SU-DHL-6 (cell line): ENCODE results near the gene SLC4A8.

Experiments
- H2AFZ ChIP-seq: fragments of 200-600 bp; sonication (generic); 2 replicates; pipeline ENCODE4 v1.6.1; 2014; ENCODE audit warnings: low read depth, mild to moderate bottlenecking, moderate library complexity, mixed read lengths, antibody characterized with exemption, low read length; ENCODE audit not compliant: severe bottlenecking
- H3F3A ChIP-seq: fragments of 200-600 bp; shearing (Covaris generic); 2 replicates; pipeline ENCODE4 v1.6.0; 2016; ENCODE audit warnings: antibody characterized with exemption, mild to moderate bottlenecking; ENCODE audit not compliant: insufficient read depth
- H3K27ac ChIP-seq: fragments of 200-600 bp; sonication (generic); 2 replicates; pipeline ENCODE4 v1.5.1; 2016; ENCODE audit warnings: low read depth, mild to moderate bottlenecking, low read length, moderate library complexity, mixed read lengths
- H3K27me3 ChIP-seq: fragments of 200-600 bp; sonication (generic), shearing (Covaris generic); 2 replicates; pipeline ENCODE4 v1.6.0; 2014; ENCODE audit warnings: mild to moderate bottlenecking, low read length
- H3K36me3 ChIP-seq: fragments of 200-600 bp; sonication (generic); 2 replicates; pipeline ENCODE4 v1.6.1; 2014; ENCODE audit warnings: mild to moderate bottlenecking, low read length, mixed read lengths
- H3K4me2 ChIP-seq: fragments of 300-600, 200-600 bp; shearing (Covaris generic), sonication (generic); 2 replicates; pipeline ENCODE4 v1.6.0; 2014; ENCODE audit warnings: low read length, low read depth, mild to moderate bottlenecking; ENCODE audit not compliant: poor library complexity, severe bottlenecking
- H3K4me3 ChIP-seq: fragments of 200-600 bp; sonication (generic); 2 replicates; pipeline ENCODE4 v1.5.1; 2014; ENCODE audit warnings: antibody characterized with exemption, low read length, mild to moderate bottlenecking, mixed read lengths; ENCODE audit not compliant: insufficient read depth, poor library complexity, severe bottlenecking
- H3K79me2 ChIP-seq: fragments of 200-600 bp; sonication (generic); 2 replicates; pipeline ENCODE4 v1.6.1; 2014; ENCODE audit warnings: mild to moderate bottlenecking, low read length, moderate library complexity; ENCODE audit not compliant: insufficient read depth
- H3K9ac ChIP-seq: fragments of 200-600 bp; sonication (generic); 2 replicates; pipeline ENCODE4 v1.7.0; 2014; ENCODE audit warnings: mild to moderate bottlenecking, low read length
- H3K9me2 ChIP-seq: fragments of 200-600 bp; sonication (generic); replicated peaks from 2 replicates; pipeline ENCODE4 v1.6.1; 2014; ENCODE audit warnings: low read length; ENCODE audit not compliant: insufficient read depth
- H3K9me3 ChIP-seq: fragments of 200-600 bp; sonication (generic); 2 replicates; pipeline ENCODE4 v1.6.1; 2014; ENCODE audit warnings: low read length, mixed read lengths; ENCODE audit not compliant: insufficient read depth
- H4K20me1 ChIP-seq: fragments of 200-600 bp; sonication (generic); 2 replicates; pipeline ENCODE4 v1.6.1; 2014; ENCODE audit warnings: low read depth, mild to moderate bottlenecking, antibody characterized with exemption, low read length, moderate library complexity, mixed read lengths
- EZH2phosphoT487 ChIP-seq: fragments of 200-600 bp; sonication (generic), shearing (Covaris generic); conservative IDR thresholded peaks from 2 replicates; pipeline ENCODE4 v1.6.1; 2018; ENCODE audit warnings: mild to moderate bottlenecking, antibody characterized with exemption, low read length, moderate library complexity, mixed read lengths
- TF ChIP-seq, protein P1 (sequence below): fragments of 200-600 bp; sonication (generic); IDR thresholded peaks from one replicate; pipeline ENCODE4 v1.5.1; 2017; ENCODE audit warnings: antibody characterized with exemption, mild to moderate bottlenecking, low read length, moderate library complexity; ENCODE audit not compliant: insufficient read depth, poor library complexity, severe bottlenecking

SLC4A8 gene

DNA sequence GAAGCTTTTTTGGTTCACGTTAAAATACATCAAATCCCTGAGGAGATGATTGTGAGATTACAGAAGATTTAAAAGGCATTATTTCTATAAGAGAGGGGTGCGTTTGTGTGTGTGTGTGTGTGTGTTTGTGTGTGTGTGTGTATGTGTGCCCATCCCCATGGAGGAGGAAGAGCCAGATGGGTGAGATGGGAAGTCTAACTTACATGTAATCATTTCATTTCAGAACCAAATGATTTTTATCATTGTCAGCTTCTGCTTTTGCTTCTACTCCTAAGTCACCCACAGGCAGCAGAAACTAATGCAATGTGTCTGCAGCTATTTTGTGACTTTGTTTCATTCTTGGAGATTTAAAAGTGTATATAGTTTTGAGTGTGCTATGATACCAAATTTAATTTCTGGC lies 68.7 kb downstream of the SLC4A8 start:
- Histone ChIP-seq H3K36me3 (no peaks in the 10 kb centered on the region), H3K27ac (no peak overlapping the region), H3K9me3 (no peaks in the 10 kb centered on the region), H4K20me1 (no peaks in the 10 kb centered on the region), H2AFZ (no peak overlapping the region), H3K27me3 (no peaks in the 10 kb centered on the region), H3F3A (no peaks in the 10 kb centered on the region), H3K79me2 (no peaks in the 10 kb centered on the region), H3K9ac (no peak overlapping the region), H3K4me3 (no peak overlapping the region), H3K4me2 (no peak overlapping the region), H3K9me2 (no peaks in the 10 kb centered on the region)
- TF ChIP-seq EZH2phosphoT487, result no peak
- TF ChIP-seq, protein P1, sequence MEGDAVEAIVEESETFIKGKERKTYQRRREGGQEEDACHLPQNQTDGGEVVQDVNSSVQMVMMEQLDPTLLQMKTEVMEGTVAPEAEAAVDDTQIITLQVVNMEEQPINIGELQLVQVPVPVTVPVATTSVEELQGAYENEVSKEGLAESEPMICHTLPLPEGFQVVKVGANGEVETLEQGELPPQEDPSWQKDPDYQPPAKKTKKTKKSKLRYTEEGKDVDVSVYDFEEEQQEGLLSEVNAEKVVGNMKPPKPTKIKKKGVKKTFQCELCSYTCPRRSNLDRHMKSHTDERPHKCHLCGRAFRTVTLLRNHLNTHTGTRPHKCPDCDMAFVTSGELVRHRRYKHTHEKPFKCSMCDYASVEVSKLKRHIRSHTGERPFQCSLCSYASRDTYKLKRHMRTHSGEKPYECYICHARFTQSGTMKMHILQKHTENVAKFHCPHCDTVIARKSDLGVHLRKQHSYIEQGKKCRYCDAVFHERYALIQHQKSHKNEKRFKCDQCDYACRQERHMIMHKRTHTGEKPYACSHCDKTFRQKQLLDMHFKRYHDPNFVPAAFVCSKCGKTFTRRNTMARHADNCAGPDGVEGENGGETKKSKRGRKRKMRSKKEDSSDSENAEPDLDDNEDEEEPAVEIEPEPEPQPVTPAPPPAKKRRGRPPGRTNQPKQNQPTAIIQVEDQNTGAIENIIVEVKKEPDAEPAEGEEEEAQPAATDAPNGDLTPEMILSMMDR, result no peak

- no peaks in the 10 kb centered on the region for H3K27me3 ChIP-seq
- no peak for TF ChIP-seq EZH2phosphoT487
- TF ChIP-seq, protein P1, result no peak
- H3K27ac ChIP-seq, result no peak overlapping the region
- no peak overlapping the region for H3K9ac ChIP-seq
- H4K20me1 ChIP-seq, result no peaks in the 10 kb centered on the region
- H3K9me3 ChIP-seq, result no peaks in the 10 kb centered on the region
- no peak overlapping the region for H3K4me3 ChIP-seq
- no peaks in the 10 kb centered on the region for H3K79me2 ChIP-seq
- H2AFZ ChIP-seq, result no peak overlapping the region
- no peaks in the 10 kb centered on the region for H3K9me2 ChIP-seq
- no peak overlapping the region for H3K4me2 ChIP-seq
- H3K36me3 ChIP-seq, result no peaks in the 10 kb centered on the region
- H3F3A ChIP-seq, result no peaks in the 10 kb centered on the region
Observed at GRCh38 chr12:51496895-51497294, 72.3 kb downstream of the SLC4A8 start.

GRCh38 chr12:51504851-51505250 lies 80.2 kb downstream of the SLC4A8 start:
- Histone ChIP-seq H3K4me3 (no peak overlapping the region), H3K9me2 (no peaks in the 10 kb centered on the region), H3K4me2 (no peak overlapping the region), H3K27me3 (no peaks in the 10 kb centered on the region), H2AFZ (no peak overlapping the region), H4K20me1 (no peaks in the 10 kb centered on the region), H3K79me2 (no peaks in the 10 kb centered on the region), H3K9me3 (no peaks in the 10 kb centered on the region), H3K27ac (no peak overlapping the region), H3K9ac (no peak overlapping the region), H3K36me3 (no peaks in the 10 kb centered on the region), H3F3A (no peaks in the 10 kb centered on the region)
- TF ChIP-seq, protein P1, result no peak
- no peak for TF ChIP-seq EZH2phosphoT487
